WERI-Rb-1 (cell line): ENCODE measurements around the gene MRPL54.

Experiments
- DNase-seq: peaks from one replicate; pipeline ENCODE4 v3.0.0-alpha.2; 2020
- H3K27ac ChIP-seq: fragments of 250-450 bp; sonication (Bioruptor Pico); 2 replicates; pipeline ENCODE4 v1.5.1; 2020; ENCODE audit warnings: mild to moderate bottlenecking, moderate library complexity
- H3K27me3 ChIP-seq: fragments of 250-450 bp; sonication (Bioruptor Pico); 2 replicates; pipeline ENCODE4 v1.5.1; 2021; ENCODE audit warnings: mild to moderate bottlenecking, low read depth, moderate library complexity; ENCODE audit not compliant: insufficient read depth, severe bottlenecking
- H3K36me3 ChIP-seq: fragments of 250-450 bp; sonication (Bioruptor Pico); 2 replicates; pipeline ENCODE4 v1.5.1; 2020; ENCODE audit warnings: mild to moderate bottlenecking, moderate library complexity
- H3K4me3 ChIP-seq: 2 replicates; pipeline ENCODE4 v1.5.1; 2011; ENCODE audit warnings: low read depth, mild to moderate bottlenecking, control low read depth, low read length
- H3K9me3 ChIP-seq: fragments of 250-450 bp; sonication (Bioruptor Pico); 2 replicates; pipeline ENCODE4 v1.5.1; 2021; ENCODE audit warnings: mild to moderate bottlenecking, moderate library complexity; ENCODE audit not compliant: severe bottlenecking
- CTCF ChIP-seq: IDR thresholded peaks from 2 replicates; pipeline ENCODE4 v1.5.1; 2011; ENCODE audit warnings: low read depth, mild to moderate bottlenecking, control low read depth, inconsistent platforms, low read length

MRPL54 gene

DNA sequence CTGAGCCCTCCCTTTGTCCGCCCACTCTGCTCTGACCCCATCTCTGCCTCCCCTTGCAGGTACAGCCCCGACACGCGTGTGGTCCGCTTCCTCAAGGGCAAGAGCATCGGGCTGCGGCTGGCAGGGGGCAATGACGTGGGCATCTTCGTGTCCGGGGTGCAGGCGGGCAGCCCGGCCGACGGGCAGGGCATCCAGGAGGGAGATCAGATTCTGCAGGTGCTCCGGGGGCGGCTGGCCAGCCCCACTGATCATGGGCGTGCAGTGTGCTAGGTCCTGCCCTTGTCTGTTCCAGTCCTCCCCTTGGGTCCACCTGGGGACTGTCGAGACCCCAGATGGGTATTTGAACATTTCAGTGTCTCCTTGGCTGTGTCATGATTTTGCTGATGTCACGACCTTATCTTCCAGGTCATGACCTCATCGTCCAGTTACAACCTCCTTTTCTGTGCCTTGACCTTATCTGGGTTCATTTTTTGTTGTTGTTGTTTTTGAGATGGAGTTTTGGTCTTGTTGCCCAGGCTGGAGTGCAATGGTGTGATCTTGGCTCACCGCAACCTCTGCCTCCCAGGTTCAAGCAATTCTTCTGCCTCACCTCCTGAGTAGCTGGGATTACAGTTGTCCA, 26.3 kb upstream of the MRPL54 start:
- H3K36me3 ChIP-seq = peaks cover 88% of the 10 kb centered on the region
- no peak for DNase-seq
- no peaks in the 10 kb centered on the region for H3K27me3 ChIP-seq
- H3K27ac ChIP-seq = no peak overlapping the region
- no peak for TF ChIP-seq CTCF
- H3K4me3 ChIP-seq = no peak overlapping the region
- H3K9me3 ChIP-seq = peaks cover 3% of the 10 kb centered on the region

DNA sequence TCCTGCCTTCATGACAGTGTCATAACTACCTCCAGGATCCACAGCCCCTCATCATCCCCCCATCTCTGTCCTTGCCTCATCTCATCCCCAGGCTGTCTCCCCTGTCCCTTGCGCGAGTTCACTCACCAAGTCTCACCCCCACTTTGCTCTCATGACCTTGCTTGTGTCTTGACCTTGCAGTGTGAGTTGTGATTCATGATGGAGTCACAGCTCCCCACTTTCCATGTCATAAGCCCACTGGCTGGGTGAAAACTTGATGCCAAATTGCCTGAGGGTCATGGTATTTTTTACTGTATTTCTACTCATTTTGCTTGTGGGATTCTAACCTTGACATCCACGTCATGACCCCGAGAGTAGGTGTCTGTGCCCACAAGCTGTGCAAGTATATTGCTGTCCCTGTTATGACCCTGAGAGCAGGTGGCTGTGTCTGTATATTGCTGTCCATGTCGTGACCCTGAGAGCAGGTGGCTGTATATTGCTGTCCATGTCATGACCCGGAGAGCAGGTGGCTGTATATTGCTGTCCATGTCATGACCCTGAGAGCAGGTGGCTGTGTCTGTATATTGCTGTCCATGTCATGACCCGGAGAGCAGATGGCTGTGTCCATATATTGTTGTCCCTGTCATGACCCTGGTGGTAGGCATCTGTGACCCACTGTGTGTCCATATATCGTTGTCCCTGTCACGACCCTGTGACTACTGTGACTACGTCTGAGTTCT, 24.8 kb upstream of the MRPL54 start:
- H3K27ac ChIP-seq = no peak overlapping the region

GRCh38 chr19:3738477-3739220, 23.8 kb upstream of the MRPL54 start:
- no peaks in the 10 kb centered on the region for H3K27me3 ChIP-seq
- H3K36me3 ChIP-seq = peaks cover 76% of the 10 kb centered on the region
- H3K4me3 ChIP-seq = no peak overlapping the region
- no peak for TF ChIP-seq CTCF
- DNase-seq = no peak
- no peaks in the 10 kb centered on the region for H3K9me3 ChIP-seq
- H3K27ac ChIP-seq = no peak overlapping the region

More for the DNA sequence above, 24.8 kb upstream of the MRPL54 start:
- no peak for TF ChIP-seq CTCF
- Histone ChIP-seq H3K4me3 (no peak overlapping the region), H3K27me3 (no peaks in the 10 kb centered on the region), H3K9me3 (no peaks in the 10 kb centered on the region), H3K36me3 (peaks cover 81% of the 10 kb centered on the region)
- DNase-seq = no peak

GRCh38 chr19:3740431-3740830, 22.1 kb upstream of the MRPL54 start:
- DNase-seq = no peak
- Histone ChIP-seq H3K4me3 (no peak overlapping the region), H3K9me3 (no peaks in the 10 kb centered on the region), H3K27me3 (no peaks in the 10 kb centered on the region), H3K27ac (no peak overlapping the region), H3K36me3 (peaks cover 74% of the 10 kb centered on the region)
- no peak for TF ChIP-seq CTCF

- peaks cover 72% of the 10 kb centered on the region for H3K36me3 ChIP-seq
Measured at GRCh38 chr19:3743486-3743885, 19.0 kb upstream of the MRPL54 start.

More at GRCh38 chr19:3743486-3743885, 19.0 kb upstream of the MRPL54 start:
- no peak overlapping the region for H3K4me3 ChIP-seq
- H3K9me3 ChIP-seq = no peaks in the 10 kb centered on the region
- TF ChIP-seq CTCF = no peak
- no peak for DNase-seq
- no peak overlapping the region; the same call in 1 of the 2 replicates for H3K27ac ChIP-seq
- no peaks in the 10 kb centered on the region for H3K27me3 ChIP-seq
